HL-60 (cell line): ENCODE results near the gene FBXO45.
"Not testable (repeated sequence)": the region's sequence is repeated elsewhere in the genome, so short reads cannot be mapped to it uniquely, and the experiment has no call there.

ENCODE experiments used
- GABPA ChIP-seq: IDR thresholded peaks from 2 replicates; pipeline ENCODE4 v1.6.1; 2012; ENCODE audit warnings: low read depth
- POLR2AphosphoS5 ChIP-seq: IDR thresholded peaks from 2 replicates; pipeline ENCODE4 v1.6.1; 2012; ENCODE audit warnings: low read depth
- SPI1 ChIP-seq: IDR thresholded peaks from 2 replicates; pipeline ENCODE4 v1.6.1; 2012; ENCODE audit warnings: low read depth, mild to moderate bottlenecking, borderline replicate concordance
- TF ChIP-seq, protein P1 (sequence below): IDR thresholded peaks from one replicate; pipeline ENCODE4 v1.5.1; 2011; ENCODE audit warnings: low read length, control low read depth, inconsistent platforms; ENCODE audit not compliant: insufficient read depth
- TF ChIP-seq, protein P2 (sequence below): IDR thresholded peaks from 2 replicates; pipeline ENCODE4 v1.6.1; 2012; ENCODE audit warnings: low read depth; ENCODE audit not compliant: insufficient replicate concordance

DNA sequence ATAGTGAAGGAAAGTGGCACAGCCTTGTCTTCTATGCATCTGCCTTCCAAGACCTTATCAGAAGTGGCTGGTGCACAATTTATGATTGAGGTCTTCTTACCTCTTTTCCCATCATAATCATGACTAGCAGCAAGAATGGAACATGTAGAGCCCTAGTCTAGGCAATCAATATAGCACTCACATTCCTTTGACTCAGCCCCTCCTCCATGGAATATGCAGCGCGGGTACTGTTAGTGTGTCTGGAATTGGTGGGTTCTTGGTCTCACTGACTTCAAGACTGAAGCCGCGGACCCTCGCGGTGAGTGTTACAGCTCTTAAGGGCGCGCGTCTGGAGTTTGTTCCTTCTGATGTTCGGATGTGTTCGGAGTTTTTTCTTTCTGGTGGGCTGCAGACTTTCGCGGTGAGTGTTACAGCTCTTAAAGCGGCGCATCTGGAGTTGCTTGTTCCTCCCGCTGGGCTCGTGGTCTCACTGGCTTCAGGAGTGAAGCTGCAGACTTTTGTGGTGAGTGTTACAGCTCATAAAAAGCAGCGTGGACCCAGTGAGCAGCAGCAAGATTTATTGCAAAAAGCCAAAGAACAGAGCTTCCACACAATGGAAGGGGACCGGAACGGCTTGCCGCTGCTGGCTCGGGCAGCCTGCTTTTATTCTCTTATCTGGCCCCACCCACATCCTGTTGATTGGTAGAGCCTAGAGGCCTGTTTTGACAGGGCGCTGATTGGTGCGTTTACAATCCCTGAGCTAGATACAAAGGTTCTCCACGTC lies 29.7 kb downstream of the FBXO45 start:
- TF ChIP-seq, protein P1, sequence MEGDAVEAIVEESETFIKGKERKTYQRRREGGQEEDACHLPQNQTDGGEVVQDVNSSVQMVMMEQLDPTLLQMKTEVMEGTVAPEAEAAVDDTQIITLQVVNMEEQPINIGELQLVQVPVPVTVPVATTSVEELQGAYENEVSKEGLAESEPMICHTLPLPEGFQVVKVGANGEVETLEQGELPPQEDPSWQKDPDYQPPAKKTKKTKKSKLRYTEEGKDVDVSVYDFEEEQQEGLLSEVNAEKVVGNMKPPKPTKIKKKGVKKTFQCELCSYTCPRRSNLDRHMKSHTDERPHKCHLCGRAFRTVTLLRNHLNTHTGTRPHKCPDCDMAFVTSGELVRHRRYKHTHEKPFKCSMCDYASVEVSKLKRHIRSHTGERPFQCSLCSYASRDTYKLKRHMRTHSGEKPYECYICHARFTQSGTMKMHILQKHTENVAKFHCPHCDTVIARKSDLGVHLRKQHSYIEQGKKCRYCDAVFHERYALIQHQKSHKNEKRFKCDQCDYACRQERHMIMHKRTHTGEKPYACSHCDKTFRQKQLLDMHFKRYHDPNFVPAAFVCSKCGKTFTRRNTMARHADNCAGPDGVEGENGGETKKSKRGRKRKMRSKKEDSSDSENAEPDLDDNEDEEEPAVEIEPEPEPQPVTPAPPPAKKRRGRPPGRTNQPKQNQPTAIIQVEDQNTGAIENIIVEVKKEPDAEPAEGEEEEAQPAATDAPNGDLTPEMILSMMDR = not testable (repeated sequence)
- TF ChIP-seq, protein P2, sequence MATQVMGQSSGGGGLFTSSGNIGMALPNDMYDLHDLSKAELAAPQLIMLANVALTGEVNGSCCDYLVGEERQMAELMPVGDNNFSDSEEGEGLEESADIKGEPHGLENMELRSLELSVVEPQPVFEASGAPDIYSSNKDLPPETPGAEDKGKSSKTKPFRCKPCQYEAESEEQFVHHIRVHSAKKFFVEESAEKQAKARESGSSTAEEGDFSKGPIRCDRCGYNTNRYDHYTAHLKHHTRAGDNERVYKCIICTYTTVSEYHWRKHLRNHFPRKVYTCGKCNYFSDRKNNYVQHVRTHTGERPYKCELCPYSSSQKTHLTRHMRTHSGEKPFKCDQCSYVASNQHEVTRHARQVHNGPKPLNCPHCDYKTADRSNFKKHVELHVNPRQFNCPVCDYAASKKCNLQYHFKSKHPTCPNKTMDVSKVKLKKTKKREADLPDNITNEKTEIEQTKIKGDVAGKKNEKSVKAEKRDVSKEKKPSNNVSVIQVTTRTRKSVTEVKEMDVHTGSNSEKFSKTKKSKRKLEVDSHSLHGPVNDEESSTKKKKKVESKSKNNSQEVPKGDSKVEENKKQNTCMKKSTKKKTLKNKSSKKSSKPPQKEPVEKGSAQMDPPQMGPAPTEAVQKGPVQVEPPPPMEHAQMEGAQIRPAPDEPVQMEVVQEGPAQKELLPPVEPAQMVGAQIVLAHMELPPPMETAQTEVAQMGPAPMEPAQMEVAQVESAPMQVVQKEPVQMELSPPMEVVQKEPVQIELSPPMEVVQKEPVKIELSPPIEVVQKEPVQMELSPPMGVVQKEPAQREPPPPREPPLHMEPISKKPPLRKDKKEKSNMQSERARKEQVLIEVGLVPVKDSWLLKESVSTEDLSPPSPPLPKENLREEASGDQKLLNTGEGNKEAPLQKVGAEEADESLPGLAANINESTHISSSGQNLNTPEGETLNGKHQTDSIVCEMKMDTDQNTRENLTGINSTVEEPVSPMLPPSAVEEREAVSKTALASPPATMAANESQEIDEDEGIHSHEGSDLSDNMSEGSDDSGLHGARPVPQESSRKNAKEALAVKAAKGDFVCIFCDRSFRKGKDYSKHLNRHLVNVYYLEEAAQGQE = not testable (repeated sequence)
- not testable (repeated sequence) for TF ChIP-seq SPI1, POLR2AphosphoS5, GABPA
